NCI-H1048 (cell line): Measurements from ENCODE around the gene UNC5C.

Experiments
- DNase-seq: peaks from one replicate; lab custom pipeline; 2025; lab: John Stamatoyannopoulos, UW

Gene UNC5C

GRCh38 chr4:95343235-95343634, 205.5 kb downstream of the UNC5C start:
- no peak for DNase-seq

- DNase-seq, result no peak
Observed at GRCh38 chr4:95340191-95340590, 208.6 kb downstream of the UNC5C start.

- DNase-seq, result no peak
Observed at GRCh38 chr4:95325665-95326064, 223.1 kb downstream of the UNC5C start.

GRCh38 chr4:95319169-95319568, 229.6 kb downstream of the UNC5C start:
- no peak for DNase-seq

GRCh38 chr4:95318483-95318882, 230.3 kb downstream of the UNC5C start:
- DNase-seq, result no peak

GRCh38 chr4:95318044-95318443, 230.7 kb downstream of the UNC5C start:
- DNase-seq, result no peak

- DNase-seq, result no peak
Observed at GRCh38 chr4:95317085-95317793, 231.5 kb downstream of the UNC5C start.

- no peak for DNase-seq
Observed at GRCh38 chr4:95314573-95314972, 234.2 kb downstream of the UNC5C start.

- no peak for DNase-seq
Observed at GRCh38 chr4:95304898-95305297, 243.9 kb downstream of the UNC5C start.

- no peak for DNase-seq
Observed at GRCh38 chr4:95300304-95300703, 248.5 kb downstream of the UNC5C start.

- no peak for DNase-seq
Observed at GRCh38 chr4:95296052-95296451, 252.7 kb downstream of the UNC5C start.

GRCh38 chr4:95295157-95295556, 253.6 kb downstream of the UNC5C start:
- no peak for DNase-seq

GRCh38 chr4:95294321-95294720, 254.5 kb downstream of the UNC5C start:
- no peak for DNase-seq

GRCh38 chr4:95293014-95293413, 255.8 kb downstream of the UNC5C start:
- no peak for DNase-seq

GRCh38 chr4:95290702-95291101, 258.1 kb downstream of the UNC5C start:
- DNase-seq, result no peak

GRCh38 chr4:95289028-95289634, 259.6 kb downstream of the UNC5C start:
- DNase-seq, result no peak

- no peak for DNase-seq
Observed at GRCh38 chr4:95288552-95288951, 260.2 kb downstream of the UNC5C start.

GRCh38 chr4:95285797-95286196, 263.0 kb downstream of the UNC5C start:
- no peak for DNase-seq

GRCh38 chr4:95284655-95285054, 264.1 kb downstream of the UNC5C start:
- DNase-seq, result no peak

- DNase-seq, result no peak
Observed at GRCh38 chr4:95283320-95283719, 265.5 kb downstream of the UNC5C start.

- no peak for DNase-seq
Observed at GRCh38 chr4:95272797-95273196, 276.0 kb downstream of the UNC5C start.

GRCh38 chr4:95272036-95272435, 276.7 kb downstream of the UNC5C start:
- DNase-seq, result no peak

GRCh38 chr4:95268819-95269565, 279.8 kb downstream of the UNC5C start:
- DNase-seq, result no peak
